Stimulated activated naive CD4-positive, alpha-beta T cell (primary cell): ENCODE results near the gene FKBP2.

Experiments
- DNase-seq, 6 experiments: peaks; one replicate each; lab custom pipeline; 2025; lab: John Stamatoyannopoulos, UW

FKBP2 gene

DNA sequence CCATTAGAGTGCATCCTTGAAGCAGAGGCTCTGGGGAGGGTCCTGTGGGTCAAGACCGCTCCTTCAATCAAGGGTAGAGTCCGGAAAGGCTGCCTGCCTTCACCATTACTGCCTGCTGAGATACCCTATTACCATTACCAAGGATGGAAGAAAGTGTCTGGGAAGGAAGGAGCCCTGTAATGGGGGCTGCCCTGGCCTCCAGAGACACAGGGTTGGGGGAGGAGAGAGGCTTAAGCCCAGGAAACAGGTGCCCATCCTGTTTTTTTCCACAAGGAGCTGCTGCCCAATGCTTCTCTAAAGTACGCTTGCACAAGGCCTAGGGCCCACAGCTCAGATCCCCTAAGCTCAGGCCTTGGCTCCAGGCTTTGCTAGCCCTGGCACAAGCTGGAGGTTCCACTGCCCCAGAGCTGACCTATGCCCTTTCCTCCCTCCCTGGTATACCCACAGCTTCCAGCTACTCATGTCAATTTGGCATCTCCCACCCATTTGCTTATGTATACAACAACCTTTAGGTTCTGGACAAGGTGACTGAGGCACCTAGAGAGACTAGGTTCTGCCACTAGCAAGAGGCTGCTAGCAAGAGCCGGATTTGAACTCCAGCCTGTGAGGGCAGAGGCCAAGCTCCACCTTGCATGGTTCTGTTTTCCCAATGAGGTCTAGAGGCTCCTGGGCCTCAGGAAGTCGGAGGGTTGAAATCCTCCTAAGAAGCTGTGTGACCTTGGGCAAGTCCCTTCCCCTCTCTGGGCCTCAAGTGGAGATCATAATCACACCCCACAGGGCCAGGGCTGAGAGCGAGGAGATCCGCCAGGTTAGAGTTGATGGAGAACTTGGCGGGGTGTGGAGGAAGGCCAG lies 8.9 kb downstream of the FKBP2 start:
- no peak for DNase-seq

DNA sequence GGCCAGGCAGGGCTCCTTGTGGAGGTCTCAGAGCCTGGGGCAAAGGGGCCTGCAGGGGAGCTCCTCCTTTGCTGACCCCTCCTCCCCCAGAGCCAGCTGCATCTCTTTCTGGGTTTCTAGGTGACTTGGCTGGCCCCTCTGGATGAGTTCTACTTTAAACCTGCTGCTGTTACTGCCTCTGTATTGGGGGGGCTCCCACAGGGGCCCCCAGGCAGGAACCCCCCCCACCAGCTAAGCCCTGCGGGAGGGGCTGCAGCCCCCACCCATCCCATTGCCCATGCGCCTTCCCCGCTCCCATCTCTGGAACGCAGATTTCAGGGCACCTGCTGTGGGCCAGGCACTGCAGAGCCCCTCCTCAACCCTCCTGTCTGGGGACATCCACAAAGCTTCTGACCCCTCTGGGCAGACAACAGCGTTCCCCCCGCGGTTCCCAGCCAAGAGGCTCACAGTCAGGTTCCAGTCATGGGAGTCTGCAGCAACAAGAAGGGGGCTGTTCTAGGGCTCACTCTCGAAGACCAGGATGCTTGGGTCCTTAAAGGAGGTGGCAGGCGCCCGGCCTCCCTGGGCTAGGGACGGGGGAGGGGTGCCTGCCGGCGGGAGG lies 9.6 kb downstream of the FKBP2 start:
- DNase-seq = no peak

DNA sequence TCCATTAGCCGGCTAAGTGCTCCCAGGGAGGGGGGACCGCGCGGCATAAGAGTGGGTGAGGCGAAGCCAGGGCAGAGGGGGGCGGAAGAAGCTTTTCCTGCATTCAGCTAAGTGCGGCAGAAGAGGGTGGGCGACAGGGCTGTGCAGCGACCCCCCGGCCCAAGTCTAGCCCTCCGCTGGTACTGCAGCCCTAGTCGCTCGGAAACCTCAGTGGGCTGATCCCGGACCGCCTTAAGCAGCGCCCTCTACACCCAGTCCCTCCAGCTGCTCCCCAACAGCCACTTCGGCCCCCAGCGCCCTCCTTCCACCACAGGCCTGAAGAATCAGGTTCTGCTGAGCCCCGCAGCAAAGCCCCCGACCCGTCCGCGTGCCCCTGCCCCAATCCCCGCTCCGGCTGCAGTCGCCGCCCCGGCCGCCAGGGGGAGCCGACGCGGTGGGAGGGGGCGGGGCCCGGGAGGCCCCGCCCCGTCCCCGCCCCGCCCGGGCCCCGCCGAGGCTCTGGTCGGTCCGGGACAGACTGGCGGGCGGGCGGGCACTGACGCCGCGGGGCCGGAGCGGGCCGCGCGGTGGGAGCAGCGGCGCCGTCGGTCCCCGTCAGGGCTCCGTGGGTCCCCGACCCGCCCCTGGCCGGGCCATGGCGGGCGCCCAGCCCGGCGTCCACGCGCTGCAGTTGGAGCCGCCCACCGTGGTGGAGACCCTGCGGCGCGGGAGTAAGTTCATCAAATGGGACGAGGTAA lies 10.3 kb downstream of the FKBP2 start, which contains the start of gene PLCB3:
PLCB3 (plus strand) TSS at position 515 of the 737 bp plus-strand sequence; CDS start at position 635, 120 bp downstream.
- peak; percentile 19 to 74 (median 51) for DNase-seq

DNA sequence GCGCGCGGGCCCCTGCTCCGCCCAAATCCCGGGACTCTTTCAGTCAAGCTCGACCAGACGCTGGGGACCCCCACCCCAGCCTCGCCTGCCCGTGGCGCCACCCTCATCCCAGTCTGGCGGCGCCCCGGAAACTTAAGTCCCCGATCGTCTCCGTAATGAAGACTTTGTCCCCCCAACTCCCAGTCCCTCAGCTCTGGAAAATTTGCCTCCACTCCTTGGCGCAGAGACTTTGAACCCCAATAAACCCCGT lies 10.8 kb downstream of the FKBP2 start:
- no peak for DNase-seq

DNA sequence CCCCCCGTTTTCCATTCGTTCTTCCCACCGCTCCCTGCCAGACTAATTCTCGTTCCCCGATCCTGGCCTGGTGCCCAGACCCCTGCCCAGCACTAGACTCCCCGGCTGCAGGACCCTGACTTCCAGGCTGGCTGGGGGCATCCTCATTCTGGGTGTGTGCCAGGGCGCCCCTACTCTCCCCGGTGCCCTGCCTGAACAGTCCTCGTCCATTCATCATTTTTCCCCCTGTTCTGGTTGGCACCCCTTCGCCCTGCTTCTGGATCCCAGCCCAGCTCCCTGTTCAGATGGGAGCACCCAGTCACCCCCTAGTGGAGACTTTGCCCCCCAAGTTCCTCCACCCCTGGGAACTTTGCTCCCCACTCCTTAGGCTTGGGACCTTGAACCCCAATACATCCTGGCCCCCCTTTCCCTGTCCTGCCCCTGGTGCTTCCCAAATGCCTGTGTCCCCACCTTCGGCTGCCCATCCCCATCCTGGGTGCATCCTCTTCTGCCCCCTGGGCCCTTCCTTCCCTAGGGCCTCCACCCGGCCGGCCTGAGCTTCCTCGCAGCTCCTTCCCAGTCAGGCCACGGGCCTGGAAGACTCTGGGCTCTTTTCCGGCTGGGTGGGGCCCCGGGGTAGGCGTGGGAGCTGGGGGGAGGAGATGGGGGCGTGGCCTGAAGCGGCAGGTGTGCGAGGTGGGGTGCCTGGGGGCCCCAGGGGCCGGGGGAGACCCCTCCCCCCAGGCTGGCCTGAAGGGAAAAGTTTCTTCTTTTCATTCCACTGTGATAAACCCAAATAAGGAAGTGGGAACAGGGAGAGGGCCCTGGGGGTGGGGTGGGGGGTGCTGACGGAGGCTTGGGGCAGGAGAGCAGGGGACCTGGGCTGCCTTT lies 11.3 kb downstream of the FKBP2 start:
- no peak for DNase-seq

DNA sequence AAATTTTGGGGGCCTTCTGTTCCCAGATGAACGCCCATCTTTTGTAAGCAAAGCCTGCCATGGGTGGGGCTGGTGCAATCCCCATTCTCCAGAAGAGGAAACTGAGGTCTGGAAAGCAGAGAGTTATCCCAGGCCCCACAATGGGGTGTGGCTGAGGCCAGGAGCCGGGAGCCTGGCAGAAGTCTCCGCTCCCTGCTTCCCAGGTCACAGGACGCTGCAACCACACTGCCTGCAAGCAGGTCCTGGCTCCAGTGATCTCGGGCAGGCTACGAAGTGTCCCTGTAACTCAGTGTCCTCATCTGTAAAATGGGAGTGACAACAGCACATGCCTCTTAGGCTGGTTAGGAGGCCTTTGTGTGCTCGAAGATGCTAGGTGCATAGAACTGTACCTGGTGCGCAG lies 12.1 kb downstream of the FKBP2 start:
- DNase-seq = no peak

DNA sequence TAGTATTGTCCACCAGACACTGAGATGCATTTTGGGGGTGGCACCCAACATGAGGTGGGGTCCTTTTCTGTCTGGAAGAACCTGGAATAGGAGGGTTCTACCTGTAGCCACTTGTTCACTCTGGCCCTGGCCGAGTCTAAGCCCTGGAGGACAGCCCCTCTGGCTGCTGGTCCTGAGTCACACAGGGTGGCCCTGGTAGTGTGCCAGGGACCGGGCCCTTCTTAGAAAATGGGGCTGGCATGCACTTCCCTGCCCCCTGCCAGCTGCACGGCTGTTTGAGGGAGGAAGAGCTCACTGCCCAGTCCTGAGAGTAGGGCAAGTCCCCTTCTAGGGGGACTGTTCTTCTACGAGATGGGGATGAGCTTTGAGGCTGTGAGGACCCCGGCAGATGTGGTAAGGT lies 12.6 kb downstream of the FKBP2 start:
- no peak for DNase-seq

DNA sequence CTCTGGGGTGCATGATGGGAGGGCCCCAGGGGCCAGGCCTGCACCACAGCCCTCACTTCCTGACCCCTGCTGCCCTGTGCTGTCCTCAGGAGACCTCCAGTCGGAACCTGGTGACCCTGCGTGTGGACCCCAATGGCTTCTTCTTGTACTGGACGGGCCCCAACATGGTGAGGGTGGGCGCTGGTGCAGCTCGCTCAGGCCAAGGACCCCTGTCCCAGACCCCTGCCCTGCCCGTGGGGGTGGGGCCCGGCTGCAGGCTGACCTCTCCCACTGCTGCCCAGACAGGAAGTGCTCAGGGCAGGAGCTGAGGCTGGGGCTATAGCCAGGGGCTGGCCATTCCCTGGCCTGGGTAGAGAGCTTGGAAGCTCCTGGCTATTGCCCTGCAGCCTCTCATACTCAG lies 13.4 kb downstream of the FKBP2 start:
- DNase-seq = no peak

DNA sequence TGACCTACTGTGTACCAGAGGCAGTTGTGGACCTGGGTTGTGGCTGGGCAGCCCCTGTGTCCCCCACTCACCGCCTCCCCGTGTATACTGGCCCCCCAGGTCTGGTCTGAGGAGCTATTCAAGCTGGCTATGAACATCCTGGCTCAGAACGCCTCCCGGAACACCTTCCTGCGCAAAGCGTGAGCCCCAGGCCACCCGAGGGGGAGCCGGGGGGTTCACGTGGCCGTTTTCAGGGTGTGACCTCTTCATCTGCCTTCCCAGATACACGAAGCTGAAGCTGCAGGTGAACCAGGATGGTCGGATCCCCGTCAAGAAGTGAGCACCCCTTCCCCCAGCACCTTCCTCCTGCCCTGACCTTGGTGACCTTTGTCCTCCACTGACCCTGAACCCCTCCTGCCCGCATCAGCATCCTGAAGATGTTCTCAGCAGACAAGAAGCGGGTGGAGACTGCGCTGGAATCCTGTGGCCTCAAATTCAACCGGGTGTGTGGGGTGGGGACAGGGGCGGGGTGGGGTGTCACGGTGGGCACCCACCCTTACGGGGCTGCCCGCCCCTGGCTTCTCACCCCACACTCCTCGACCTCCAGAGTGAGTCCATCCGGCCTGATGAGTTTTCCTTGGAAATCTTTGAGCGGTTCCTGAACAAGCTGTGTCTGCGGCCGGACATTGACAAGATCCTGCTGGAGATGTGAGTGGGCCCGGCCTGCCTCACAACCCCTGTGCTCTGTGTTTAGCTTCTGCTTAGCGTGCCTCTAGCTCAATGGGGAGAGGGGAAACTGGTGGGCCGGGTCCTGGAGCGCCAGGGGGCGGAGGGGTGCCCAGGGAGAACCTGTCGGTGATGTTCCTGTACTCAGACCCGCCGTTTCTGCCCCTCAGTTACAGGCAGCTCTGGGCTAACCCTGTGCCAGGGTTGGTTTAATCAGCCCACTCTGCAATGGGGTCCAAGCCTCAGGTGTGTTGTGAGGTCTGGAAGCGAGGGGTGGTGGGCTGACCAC lies 14.5 kb downstream of the FKBP2 start:
- no peak for DNase-seq

DNA sequence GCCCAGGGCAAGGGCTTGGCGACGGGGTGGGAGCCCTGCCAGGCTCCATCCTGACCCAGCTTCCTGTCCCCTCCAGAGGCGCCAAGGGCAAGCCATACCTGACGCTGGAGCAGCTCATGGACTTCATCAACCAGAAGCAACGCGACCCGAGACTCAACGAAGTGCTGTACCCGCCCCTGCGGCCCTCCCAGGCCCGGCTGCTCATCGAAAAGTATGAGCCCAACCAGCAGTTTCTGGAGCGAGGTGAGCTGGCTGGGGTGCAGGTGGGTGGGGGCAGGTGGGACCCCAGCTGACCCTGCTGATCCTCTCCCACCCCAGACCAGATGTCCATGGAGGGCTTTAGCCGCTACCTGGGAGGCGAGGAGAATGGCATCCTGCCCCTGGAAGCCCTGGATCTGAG lies 15.4 kb downstream of the FKBP2 start:
- DNase-seq = no peak

DNA sequence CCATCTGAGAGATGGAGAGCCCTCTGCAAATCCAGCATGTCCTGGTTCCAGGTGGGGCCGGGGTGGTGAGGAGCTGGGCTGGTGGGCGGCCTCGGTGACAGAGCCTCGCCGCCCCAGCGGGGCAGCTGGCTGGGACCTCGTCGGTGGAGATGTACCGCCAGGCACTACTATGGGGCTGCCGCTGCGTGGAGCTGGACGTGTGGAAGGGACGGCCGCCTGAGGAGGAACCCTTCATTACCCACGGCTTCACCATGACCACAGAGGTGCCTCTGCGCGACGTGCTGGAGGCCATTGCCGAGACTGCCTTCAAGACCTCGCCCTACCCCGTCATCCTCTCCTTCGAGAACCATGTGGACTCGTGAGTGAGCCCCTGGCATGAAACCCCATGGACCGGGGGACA lies 17.5 kb downstream of the FKBP2 start:
- no peak for DNase-seq

DNA sequence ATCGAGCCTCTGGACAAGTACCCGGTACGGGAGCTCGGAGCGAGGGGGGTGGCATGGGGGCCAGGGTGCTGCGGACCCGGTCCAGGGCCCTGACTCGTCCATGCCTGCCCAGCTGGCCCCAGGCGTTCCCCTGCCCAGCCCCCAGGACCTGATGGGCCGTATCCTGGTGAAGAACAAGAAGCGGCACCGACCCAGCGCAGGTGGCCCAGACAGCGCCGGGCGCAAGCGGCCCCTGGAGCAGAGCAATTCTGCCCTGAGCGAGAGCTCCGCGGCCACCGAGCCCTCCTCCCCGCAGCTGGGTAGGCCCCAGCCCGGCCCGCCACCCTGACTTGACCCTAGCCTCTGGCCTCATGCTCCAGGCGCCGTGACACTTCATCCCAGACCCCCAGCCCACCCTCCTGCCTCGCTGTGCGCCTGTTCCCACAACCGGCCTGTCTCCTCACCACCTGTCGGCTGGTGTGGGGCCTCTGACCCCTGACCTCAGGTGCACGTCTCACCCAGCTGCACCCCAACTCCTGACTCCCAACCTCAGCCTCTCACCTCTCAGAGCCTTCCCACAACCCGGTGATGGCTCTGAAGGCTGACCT lies 18.1 kb downstream of the FKBP2 start:
- DNase-seq = no peak

DNA sequence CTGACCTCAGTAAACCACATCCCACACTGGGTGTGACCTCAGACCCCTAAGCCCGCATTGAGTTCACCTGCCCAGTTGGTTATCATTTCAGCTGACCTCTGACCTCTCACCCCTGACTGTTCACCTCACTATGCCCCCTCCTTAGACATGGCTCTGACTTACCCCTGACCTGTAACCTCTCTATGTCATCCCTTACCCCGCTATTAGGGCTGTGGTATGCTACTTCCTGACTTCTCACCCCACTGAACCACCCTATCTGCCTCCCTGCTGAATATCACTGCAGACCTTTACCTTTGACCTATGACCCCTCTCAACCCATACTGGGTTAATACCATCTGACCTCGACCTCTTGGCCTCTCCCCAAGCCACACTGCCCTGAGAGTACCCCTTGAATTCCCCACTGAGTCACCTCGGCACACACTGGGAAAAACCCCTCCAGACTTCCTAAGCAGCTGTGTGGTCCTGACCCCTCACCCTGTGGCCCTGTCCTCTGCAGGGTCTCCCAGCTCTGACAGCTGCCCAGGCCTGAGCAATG lies 18.7 kb downstream of the FKBP2 start:
- no peak for DNase-seq

DNA sequence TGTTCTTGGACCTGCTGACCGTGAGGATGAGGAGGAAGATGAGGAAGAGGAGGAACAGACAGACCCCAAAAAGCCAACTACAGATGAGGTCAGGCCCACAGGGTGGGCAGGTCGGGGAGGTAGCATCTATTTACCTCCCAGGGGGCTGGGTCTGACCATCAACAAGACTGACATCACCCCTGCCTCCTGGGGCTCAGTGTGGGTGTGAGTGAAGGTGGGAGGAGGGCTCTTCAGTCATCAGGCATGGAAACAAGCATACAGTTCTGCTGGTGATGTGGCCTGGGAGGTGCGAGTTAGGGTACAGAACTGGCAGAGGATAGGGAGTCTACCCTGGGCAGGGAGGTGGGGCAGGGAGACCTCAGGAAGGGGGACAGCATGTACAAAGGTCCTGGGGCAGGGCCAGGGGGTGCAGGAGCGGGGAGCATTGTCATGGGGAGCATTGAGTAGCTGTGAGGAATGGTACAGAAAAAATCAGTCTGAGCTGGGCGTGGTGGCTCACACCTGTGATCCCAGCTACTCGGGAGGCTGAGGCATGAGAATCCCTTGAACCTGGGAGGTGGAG lies 19.3 kb downstream of the FKBP2 start:
- DNase-seq = no peak

DNA sequence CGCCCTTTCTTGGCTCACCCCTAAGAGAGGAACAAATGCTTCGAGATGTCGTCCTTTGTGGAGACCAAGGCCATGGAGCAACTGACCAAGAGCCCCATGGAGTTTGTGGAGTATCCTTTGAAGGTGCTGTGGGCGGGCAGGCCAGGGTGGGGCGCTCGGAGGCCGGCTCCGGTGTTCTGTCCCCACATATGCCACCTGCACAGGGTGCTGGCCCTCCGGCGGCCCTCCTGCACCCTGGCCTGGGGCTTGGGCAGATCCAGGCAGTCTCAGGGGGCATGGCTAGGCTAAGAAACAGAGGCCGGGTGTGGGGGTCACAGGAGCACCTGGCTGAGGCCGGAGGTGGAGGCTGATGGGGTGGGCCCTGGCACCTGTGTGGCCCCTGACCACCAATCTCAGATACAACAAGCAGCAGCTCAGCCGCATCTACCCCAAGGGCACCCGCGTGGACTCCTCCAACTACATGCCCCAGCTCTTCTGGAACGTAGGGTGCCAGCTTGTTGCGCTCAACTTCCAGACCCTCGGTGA lies 20.7 kb downstream of the FKBP2 start:
- no peak for DNase-seq

DNA sequence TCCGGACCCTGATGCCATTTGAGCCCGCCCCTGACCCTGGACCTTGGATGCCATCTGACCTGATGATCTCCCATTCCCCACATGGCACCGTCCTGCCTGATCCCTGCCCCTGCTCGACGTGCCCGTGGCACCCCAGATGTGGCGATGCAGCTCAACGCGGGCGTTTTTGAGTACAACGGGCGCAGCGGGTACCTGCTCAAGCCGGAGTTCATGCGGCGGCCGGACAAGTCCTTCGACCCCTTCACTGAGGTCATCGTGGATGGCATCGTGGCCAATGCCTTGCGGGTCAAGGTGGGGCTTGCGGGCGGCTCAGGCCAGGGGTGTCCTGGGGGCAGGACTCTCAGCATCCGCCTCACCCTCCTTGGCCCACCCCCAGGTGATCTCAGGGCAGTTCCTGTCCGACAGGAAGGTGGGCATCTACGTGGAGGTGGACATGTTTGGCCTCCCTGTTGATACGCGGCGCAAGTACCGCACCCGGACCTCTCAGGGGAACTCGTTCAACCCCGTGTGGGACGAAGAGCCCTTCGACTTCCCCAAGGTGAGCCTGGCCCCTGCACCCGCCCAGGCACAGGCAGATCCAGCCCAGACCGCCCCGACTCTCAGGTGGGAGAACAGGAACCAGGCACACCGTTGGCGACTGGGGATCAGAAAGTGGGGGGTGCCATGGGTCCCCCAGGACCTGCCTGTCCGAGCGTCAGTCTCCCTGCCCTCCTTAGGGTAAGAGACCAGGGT lies 21.5 kb downstream of the FKBP2 start:
- no peak for DNase-seq

DNA sequence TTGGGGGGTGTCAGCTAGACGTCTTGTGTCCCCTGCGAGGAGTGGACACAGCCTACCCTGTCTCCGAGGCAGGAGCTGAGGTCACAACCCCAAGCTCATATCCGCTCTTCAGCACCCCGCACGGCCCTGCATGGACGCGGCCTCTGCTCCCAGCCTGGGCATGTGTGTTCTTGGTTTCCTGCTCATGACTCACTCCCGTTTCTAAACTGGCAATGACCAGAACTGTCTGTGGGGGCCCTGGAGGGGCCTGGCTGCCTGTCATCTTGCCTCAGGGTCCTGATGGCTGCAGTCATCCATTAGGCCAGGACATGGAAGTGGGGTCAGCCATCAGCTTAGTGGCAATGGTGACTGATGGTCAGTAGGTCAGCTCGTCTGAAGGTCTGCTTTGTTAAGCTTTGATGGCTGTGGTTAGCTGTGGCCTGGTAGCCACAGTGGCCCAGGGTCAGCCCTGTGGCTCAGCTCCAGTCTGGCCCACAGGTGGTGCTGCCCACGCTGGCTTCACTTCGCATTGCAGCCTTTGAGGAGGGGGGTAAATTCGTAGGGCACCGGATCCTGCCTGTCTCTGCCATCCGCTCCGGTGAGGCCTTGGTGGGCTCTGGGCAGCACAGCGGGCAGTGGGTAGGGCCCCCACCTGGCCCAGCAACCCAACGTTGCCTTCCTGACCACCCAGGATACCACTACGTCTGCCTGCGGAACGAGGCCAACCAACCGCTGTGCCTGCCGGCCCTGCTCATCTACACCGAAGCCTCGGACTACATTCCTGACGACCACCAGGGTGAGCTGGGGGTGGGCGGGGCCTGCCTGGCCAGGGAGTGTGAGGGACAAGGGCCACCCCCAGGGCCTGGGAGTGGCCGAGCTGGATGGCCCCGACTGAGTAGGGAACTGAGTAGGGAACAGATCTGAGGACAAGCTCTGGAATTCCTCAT lies 22.4 kb downstream of the FKBP2 start:
- no peak for DNase-seq

DNA sequence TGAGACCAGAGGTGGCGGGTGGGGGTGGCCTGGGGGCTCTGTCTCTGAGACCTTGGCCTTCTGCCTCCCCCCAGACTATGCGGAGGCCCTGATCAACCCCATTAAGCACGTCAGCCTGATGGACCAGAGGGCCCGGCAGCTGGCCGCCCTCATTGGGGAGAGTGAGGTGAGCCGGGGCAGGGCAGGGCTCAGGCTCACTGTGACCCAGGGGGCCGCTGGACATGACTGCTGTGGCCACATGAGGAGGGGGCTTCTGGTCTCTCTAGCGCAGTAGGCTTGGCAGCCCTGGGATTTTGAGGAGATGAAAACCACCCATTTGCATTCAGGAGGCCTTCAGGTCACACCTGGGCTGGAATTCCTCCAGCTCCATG lies 23.0 kb downstream of the FKBP2 start:
- DNase-seq = no peak
